Measurements from ENCODE around the gene INSL3.

Gene INSL3

DNA sequence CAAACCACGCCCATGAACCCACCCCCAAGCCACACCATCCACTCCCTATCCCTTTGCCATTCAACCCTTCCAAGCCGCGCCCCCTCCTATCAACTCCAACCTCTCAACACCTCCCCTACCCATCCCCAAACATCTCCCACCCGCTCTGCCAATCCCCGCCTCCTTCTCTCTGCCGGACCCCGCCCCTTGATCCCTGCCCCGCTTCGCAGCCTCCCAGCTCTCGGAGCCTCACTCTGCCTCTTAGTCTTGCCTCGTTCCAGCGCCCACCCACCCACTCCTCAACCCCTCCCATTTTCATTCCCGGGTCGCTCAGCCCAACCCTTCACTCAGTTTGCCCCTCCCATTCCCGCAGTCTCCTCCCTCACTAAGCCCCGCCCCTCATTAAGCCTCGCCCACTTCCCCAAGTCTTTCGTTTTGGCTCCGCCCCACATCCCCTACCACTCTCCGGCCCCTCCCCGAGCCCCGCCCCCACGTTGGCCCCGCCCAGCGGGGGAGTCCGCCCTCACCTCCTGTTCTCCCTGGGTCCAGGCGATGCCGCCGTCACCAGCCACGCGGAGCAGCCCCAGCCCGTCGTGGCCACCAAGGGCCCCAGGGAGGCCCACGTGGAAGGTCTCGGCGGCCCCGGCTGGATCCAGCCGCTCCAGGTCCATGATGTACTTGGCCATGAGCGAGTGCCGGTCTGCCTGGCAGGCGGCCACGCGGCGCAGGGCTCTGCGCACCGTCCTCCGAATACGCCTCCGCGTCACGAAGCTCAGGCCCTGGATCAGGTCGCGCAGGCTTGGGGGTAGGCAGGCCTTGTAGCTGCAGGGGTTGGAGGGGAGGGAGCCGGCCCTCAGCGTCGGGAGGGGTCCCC lies 20.7 kb upstream of the INSL3 start:
- Histone ChIP-seq H3K9me3 (no peaks in the 10 kb centered on the region), H3K27me3 (no peaks in the 10 kb centered on the region), H3K4me3 (ENCODE audit: low read depth, low read length) (peak overlapping the region; percentile 53), H3K36me3 (no peaks in the 10 kb centered on the region), H3K4me1 (peaks cover 4% of the 10 kb centered on the region)
- TF ChIP-seq, protein P1, sequence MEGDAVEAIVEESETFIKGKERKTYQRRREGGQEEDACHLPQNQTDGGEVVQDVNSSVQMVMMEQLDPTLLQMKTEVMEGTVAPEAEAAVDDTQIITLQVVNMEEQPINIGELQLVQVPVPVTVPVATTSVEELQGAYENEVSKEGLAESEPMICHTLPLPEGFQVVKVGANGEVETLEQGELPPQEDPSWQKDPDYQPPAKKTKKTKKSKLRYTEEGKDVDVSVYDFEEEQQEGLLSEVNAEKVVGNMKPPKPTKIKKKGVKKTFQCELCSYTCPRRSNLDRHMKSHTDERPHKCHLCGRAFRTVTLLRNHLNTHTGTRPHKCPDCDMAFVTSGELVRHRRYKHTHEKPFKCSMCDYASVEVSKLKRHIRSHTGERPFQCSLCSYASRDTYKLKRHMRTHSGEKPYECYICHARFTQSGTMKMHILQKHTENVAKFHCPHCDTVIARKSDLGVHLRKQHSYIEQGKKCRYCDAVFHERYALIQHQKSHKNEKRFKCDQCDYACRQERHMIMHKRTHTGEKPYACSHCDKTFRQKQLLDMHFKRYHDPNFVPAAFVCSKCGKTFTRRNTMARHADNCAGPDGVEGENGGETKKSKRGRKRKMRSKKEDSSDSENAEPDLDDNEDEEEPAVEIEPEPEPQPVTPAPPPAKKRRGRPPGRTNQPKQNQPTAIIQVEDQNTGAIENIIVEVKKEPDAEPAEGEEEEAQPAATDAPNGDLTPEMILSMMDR (IDR thresholded peaks at IDR 0.05; ENCODE audit: low read depth, low read length): no peak
- DNase-seq: peak; percentile 99

DNA sequence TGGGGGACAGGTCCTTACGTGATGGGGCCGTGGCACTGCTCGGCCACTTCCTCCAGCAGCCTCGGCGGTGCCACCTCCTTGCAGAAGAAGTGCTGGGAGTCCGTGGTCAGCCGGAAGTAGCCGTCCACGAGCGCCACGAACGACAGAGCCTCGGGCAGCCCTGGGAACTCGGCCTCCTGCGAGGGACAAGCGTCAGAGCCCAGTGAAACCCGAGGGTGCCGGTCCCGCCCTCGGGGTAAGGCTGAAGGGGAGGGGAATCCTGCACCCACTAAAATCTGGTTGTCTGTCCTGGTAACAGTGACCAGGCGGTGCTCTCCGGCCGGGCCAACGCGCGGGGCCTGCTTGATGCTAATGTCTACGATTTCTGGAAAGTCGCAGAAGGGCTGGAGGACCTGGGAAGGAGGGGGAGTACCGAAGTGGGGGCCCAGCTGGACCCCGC lies 20.1 kb upstream of the INSL3 start:
- Histone ChIP-seq H3K4me3 (ENCODE audit: low read depth, low read length) (peak overlapping the region; percentile 48), H3K36me3 (no peaks in the 10 kb centered on the region), H3K9me3 (no peaks in the 10 kb centered on the region), H3K4me1 (peaks cover 4% of the 10 kb centered on the region), H3K27me3 (no peaks in the 10 kb centered on the region)
- TF ChIP-seq, protein P1 (IDR thresholded peaks at IDR 0.05; ENCODE audit: low read depth, low read length): no peak
- DNase-seq: no peak

DNA sequence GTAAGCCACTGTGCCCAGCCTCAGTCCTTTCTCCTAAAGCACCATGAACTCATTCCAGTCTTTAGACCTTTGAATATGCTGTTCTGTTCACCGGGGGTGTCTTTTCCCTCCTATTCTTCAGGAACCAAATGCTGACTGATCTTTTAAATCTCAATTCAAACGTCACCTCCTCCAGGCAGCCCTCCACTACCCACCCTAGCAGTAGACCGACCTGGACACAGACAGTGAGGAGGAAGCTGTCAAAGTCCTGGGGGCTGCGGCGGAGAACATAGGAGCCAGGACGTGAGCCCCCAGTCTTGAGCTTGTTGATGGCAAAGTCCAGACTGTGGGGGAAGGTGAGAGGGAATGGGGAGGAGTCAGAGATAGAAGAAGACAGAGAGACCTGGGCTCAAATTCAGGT lies 18.7 kb upstream of the INSL3 start:
- DNase-seq: no peak
- Histone ChIP-seq H3K9me3 (no peaks in the 10 kb centered on the region), H3K36me3 (no peaks in the 10 kb centered on the region), H3K4me3 (ENCODE audit: low read depth, low read length) (no peak overlapping the region), H3K4me1 (peaks cover 4% of the 10 kb centered on the region), H3K27me3 (no peaks in the 10 kb centered on the region)
- TF ChIP-seq, protein P1 (IDR thresholded peaks at IDR 0.05; ENCODE audit: low read depth, low read length): no peak

DNA sequence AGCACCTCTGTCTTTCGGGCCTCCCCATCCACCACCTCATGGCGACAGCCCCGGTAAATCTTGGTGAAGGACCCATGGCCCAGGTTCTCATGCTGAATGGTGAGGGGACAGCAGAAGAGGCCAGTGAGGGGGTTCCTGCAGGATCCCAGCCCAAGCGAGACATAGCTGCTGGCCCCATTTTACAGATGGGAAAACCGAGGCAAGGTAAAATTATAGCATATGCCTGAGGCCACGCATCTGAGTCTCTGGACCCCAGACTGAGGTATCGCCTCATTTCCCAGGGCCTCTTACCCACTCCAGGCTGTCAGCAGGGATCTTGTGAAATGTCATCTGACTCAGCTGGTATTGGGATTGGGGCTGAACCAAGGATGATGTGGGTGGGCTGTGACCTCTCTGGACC lies 16.7 kb upstream of the INSL3 start:
- Histone ChIP-seq H3K27me3 (no peaks in the 10 kb centered on the region), H3K4me3 (ENCODE audit: low read depth, low read length) (no peak overlapping the region), H3K4me1 (peaks cover 4% of the 10 kb centered on the region), H3K9me3 (no peaks in the 10 kb centered on the region), H3K36me3 (no peaks in the 10 kb centered on the region)
- DNase-seq: no peak
- TF ChIP-seq, protein P1 (IDR thresholded peaks at IDR 0.05; ENCODE audit: low read depth, low read length): no peak

DNA sequence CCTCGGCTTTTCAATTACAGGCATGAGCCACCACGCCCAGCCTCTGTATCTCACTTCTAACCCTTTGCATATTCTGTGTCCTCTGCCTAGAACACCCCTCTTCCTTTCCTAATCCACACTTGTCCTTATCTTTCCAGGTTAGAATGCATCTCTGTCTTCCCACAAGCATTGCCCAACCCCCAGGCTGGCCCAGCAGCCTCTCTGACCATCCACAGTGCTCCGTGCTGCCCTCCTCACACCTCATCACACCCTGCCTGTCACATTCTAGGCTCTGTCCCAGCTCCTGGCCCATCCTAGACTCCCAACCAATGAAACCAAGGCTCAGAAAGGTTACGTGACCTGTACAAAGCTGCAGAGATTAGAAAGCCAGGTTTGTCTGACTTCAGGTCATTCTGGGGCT lies 15.2 kb upstream of the INSL3 start:
- no peaks in the 10 kb centered on the region for H3K27me3 ChIP-seq

More for the DNA sequence above, 15.2 kb upstream of the INSL3 start:
- TF ChIP-seq, protein P1 (IDR thresholded peaks at IDR 0.05; ENCODE audit: low read depth, low read length): no peak
- Histone ChIP-seq H3K4me1 (no peaks in the 10 kb centered on the region), H3K4me3 (ENCODE audit: low read depth, low read length) (no peak overlapping the region), H3K36me3 (no peaks in the 10 kb centered on the region), H3K9me3 (no peaks in the 10 kb centered on the region)
- DNase-seq: no peak
